NCI-H82 (cell line): ENCODE results near the gene RPUSD2.

ENCODE experiments used
- DNase-seq: peaks from one replicate; lab custom pipeline; 2025; lab: John Stamatoyannopoulos, UW

RPUSD2 gene

GRCh38 chr15:40569129-40569953 lies at the start of gene RPUSD2:
Gene RPUSD2 (plus strand): TSS chr15:40569299. CDS start chr15:40569338, 39 bp downstream.
- peak; percentile 98 for DNase-seq

- DNase-seq = no peak
Measured at GRCh38 chr15:40523611-40524010, 45.5 kb upstream of the RPUSD2 start.

- DNase-seq = no peak
Measured at GRCh38 chr15:40525855-40526254, 43.2 kb upstream of the RPUSD2 start.

- DNase-seq = no peak
Measured at GRCh38 chr15:40528801-40529200, 40.3 kb upstream of the RPUSD2 start.

- DNase-seq = no peak
Measured at GRCh38 chr15:40533763-40534364, 35.2 kb upstream of the RPUSD2 start.

- DNase-seq = no peak
Measured at GRCh38 chr15:40534371-40534770, 34.7 kb upstream of the RPUSD2 start.

- no peak for DNase-seq
Measured at GRCh38 chr15:40536501-40536900, 32.6 kb upstream of the RPUSD2 start.

GRCh38 chr15:40538976-40539375 lies 30.1 kb upstream of the RPUSD2 start:
- no peak for DNase-seq

- DNase-seq = no peak
Measured at GRCh38 chr15:40543082-40543481, 26.0 kb upstream of the RPUSD2 start.

- no peak for DNase-seq
Measured at GRCh38 chr15:40543631-40544294, 25.3 kb upstream of the RPUSD2 start.

- DNase-seq = no peak
Measured at GRCh38 chr15:40545457-40545856, 23.6 kb upstream of the RPUSD2 start.

- no peak for DNase-seq
Measured at GRCh38 chr15:40548610-40549009, 20.5 kb upstream of the RPUSD2 start.

GRCh38 chr15:40549894-40550293 lies 19.2 kb upstream of the RPUSD2 start:
- DNase-seq = no peak

- no peak for DNase-seq
Measured at GRCh38 chr15:40550341-40551037, 18.6 kb upstream of the RPUSD2 start.

- DNase-seq = no peak
Measured at GRCh38 chr15:40554161-40554525, 15.0 kb upstream of the RPUSD2 start.

GRCh38 chr15:40555876-40556275 lies 13.2 kb upstream of the RPUSD2 start:
- no peak for DNase-seq

GRCh38 chr15:40558952-40559742 lies 10.0 kb upstream of the RPUSD2 start:
- no peak for DNase-seq

- DNase-seq = no peak
Measured at GRCh38 chr15:40562691-40563090, 6.4 kb upstream of the RPUSD2 start.

- no peak for DNase-seq
Measured at GRCh38 chr15:40563426-40563825, 5.7 kb upstream of the RPUSD2 start.

- peak; percentile 100 for DNase-seq
Measured at GRCh38 chr15:40564591-40565332, 4.3 kb upstream of the RPUSD2 start, which contains the start of gene CCDC32. Gene CCDC32 (minus strand): TSS chr15:40565042. CDS start chr15:40563015, 2,027 bp downstream.
